Common myeloid progenitor, CD34-positive (primary cell): ENCODE data around the gene F11R.
"Not testable (repeated sequence)": the region's sequence is repeated elsewhere in the genome, so short reads cannot be mapped to it uniquely, and the experiment has no call there.

Experiments used
- CTCF ChIA-PET: fragments of 350-600 bp; sonication (Branson Sonifier 250); formaldehyde crosslinking; loops from one replicate; lab custom pipeline; 2021; ENCODE audit warnings: antibody characterized with exemption; lab: Charles Lee
- POLR2A ChIA-PET: fragments of 350-600 bp; sonication (Branson Sonifier 250); formaldehyde crosslinking; loops from one replicate; lab custom pipeline; 2021; ENCODE audit warnings: antibody characterized with exemption; lab: Charles Lee
- DNase-seq, 3 donors: peaks; one replicate each; pipeline versions ENCODE4 v3.0.0 to v3.0.0-alpha.2; 2013
- H3K27ac ChIP-seq, 2 experiments: 1 replicate in 1 of 2; 2 replicates in 1 of 2; pipeline ENCODE4 v1.7.0; 2013; ENCODE audit warnings: inconsistent platforms in 2 of 2, low read length in 2 of 2, mild to moderate bottlenecking in 2 of 2, low read depth in 1 of 2, moderate library complexity in 1 of 2; ENCODE audit not compliant: severe bottlenecking in 2 of 2, insufficient read depth in 1 of 2, poor library complexity in 1 of 2
- H3K27me3 ChIP-seq, 5 experiments: replicated peaks in 2 of 5; 1 replicate in 3 of 5; 2 replicates in 2 of 5; pipeline versions ENCODE4 v1.6.1 to v1.7.0; 2013; ENCODE audit warnings: low read length in 4 of 5, mild to moderate bottlenecking in 2 of 5, moderate library complexity in 2 of 5, inconsistent platforms in 1 of 5; ENCODE audit not compliant: insufficient read depth in 5 of 5, control insufficient read depth in 4 of 5
- H3K36me3 ChIP-seq, 4 experiments: 1 replicate in 2 of 4; 2 replicates in 2 of 4; pipeline versions ENCODE4 v1.6.1 to v1.7.0; 2013; ENCODE audit warnings: low read length in 3 of 4, control low read depth in 1 of 4, mild to moderate bottlenecking in 1 of 4; ENCODE audit not compliant: control insufficient read depth in 4 of 4, insufficient read depth in 4 of 4
- H3K4me1 ChIP-seq, 4 experiments: 1 replicate in 3 of 4; 2 replicates in 1 of 4; pipeline versions ENCODE4 v1.6.1 to v1.7.1; 2013; ENCODE audit warnings: low read length in 3 of 4, mild to moderate bottlenecking in 3 of 4, control low read depth in 1 of 4, inconsistent platforms in 1 of 4, moderate library complexity in 1 of 4; ENCODE audit not compliant: control insufficient read depth in 4 of 4, insufficient read depth in 4 of 4; ENCODE audit errors: control extremely low read depth in 1 of 4
- H3K4me3 ChIP-seq, 7 experiments: 1 replicate in 4 of 7; 2 replicates in 3 of 7; pipeline versions ENCODE4 v1.5.1 to v1.7.0; 2013; ENCODE audit warnings: mild to moderate bottlenecking in 7 of 7, low read length in 6 of 7, moderate library complexity in 6 of 7, inconsistent platforms in 2 of 7, low read depth in 2 of 7, control low read depth in 1 of 7; ENCODE audit not compliant: insufficient read depth in 4 of 7, control insufficient read depth in 1 of 7; ENCODE audit errors: extremely low read depth in 1 of 7
- H3K9me3 ChIP-seq, 5 experiments: 1 replicate in 4 of 5; 2 replicates in 1 of 5; pipeline versions ENCODE4 v1.6.1 to v1.7.1; 2013; ENCODE audit warnings: low read length in 4 of 5, mild to moderate bottlenecking in 2 of 5, inconsistent platforms in 1 of 5, low read depth in 1 of 5, moderate library complexity in 1 of 5; ENCODE audit not compliant: control insufficient read depth in 4 of 5, insufficient read depth in 2 of 5; ENCODE audit errors: control extremely low read depth in 1 of 5
- WGBS: methylation state at CpG from one replicate; pipeline ENCODE4 v1.1.5; 2013; ENCODE audit not compliant: insufficient coverage; 5-methylcytosine and 5-hydroxymethylcytosine counted together

The F11R gene

DNA sequence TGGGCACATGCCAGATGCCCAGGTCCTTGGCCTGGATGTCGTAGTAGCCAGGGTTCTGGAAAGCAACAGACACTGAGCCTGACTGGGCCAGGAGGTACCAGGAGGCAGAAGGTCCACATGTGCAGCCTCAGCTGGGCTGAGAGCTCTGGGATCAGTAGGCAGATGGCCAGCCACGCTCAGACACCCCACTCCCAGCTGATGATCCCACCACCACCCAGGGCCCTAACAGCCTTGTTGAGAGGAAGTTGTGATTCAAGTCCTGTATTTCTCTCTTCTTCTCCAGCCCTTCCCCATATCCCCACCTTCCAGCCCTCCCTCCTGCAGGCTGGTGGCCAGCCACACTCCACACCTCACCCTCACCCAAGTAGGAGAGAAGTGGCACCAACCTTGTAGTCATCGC is 70.3 kb downstream of the F11R start:
- CTCF ChIA-PET: interaction anchor here (0.9 to 6.5 kb wide), 21 partner anchors 9 to 271 kb away, joined by 3 to 152 read pairs (median 7); partner anchors contain the start of genes CD244 and ITLN1
- 92% methylated on average over 2 of the region's 3 CpGs for WGBS
- Histone ChIP-seq H3K4me3 (no peak overlapping the region), H3K36me3 (no peaks in the 10 kb centered on the region), H3K27me3 (no peaks in the 10 kb centered on the region), H3K27ac (no peak overlapping the region), H3K4me1 (peaks cover 0 to 12% (median 0%) of the 10 kb centered on the region in 4 experiments), H3K9me3 (no peaks in the 10 kb centered on the region)
- no peak for DNase-seq
- POLR2A ChIA-PET: no interaction called here

DNA sequence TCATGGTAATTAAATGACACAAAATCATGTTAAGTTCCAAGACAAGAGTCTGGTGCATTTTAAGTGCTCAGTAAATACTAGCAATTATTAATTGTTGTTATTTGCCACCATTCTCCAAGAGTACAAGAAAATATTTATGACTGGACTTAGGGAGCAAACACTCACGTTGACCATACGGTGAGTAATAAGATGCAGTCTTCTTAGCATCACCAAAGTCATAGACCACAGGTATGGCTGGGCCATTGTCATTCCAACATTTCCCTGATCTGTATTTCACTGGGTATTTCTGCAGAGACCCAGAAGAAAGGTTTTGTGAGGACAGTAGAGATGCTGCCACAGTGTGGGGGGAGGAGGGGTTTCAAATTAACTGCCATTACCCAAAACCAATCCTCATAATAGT is 71.1 kb downstream of the F11R start:
- H3K36me3 ChIP-seq: no peaks in the 10 kb centered on the region
- no peaks in the 10 kb centered on the region for H3K9me3 ChIP-seq
- H3K27me3 ChIP-seq: no peaks in the 10 kb centered on the region
- 100% methylated on average over 2 of the region's 2 CpGs for WGBS
- H3K4me1 ChIP-seq: peaks cover 0 to 12% (median 0%) of the 10 kb centered on the region in 4 experiments
- no peak overlapping the region for H3K4me3 ChIP-seq
- CTCF ChIA-PET: interaction anchor here (2.2 to 6.5 kb wide), 7 partner anchors 8 to 270 kb away, joined by 6 to 152 read pairs (median 48); partner anchors contain the start of gene CD244
- DNase-seq: no peak
- no peak overlapping the region for H3K27ac ChIP-seq
- POLR2A ChIA-PET: no interaction called here

DNA sequence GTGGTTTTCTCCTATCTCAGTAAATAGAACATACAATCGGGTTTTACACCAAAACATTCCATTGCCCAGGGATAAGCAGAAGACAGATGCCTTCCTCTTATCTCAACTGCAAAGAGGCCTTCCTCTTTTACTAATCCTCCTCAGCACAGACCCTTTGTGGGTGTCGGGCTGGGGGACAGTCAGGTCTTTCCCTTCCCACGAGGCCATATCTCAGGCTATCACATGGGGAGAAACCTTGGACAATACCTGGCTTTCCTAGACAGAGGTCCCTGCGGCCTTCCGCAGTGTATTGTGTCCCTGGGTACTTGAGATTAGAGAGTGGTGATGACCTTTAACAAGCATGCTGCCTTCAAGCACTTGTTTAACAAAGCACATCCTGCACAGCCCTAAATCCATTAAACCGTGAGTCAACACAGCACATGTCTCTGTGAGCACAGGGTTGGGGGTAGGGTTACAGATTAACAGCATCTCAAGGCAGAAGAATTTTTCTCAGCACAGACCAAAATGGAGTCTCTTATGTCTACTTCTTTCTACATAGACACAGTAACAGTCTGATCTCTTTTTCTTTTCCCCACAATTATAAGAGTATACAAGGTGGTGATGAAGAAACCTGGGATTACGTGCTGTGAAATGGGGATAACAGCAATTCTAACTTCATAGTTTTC is 71.6 kb downstream of the F11R start:
- WGBS: no CpG with 5 or more reads among the region's 7 CpGs

DNA sequence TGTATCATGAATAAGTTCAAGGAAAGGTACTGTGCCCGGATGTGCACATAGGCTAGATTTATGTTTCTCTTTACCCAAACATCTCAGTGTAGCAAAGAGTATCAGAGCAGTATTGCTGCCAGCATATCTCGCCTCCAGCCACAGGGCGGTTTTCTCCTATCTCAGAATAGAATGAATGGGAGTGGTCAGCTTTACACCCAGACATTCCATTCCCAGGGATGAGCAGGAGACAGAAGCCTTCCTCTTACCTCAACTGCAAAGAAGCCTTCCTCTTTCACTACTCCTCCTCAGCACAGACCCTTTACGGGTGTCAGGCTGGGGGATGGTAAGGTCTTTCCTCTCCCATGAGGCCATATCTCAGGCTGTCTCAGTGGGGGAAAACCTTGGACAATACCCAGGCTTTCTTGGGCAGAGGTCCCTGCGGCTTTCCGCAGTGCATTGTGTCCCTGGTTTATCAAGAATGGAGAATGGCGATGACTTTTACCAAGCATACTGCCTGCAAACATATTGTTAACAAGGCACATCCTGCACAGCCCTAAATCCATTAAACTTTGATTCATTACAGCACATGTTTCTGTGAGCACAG is 73.7 kb downstream of the F11R start:
- CTCF ChIA-PET, H3K27me3 ChIP-seq, H3K27ac ChIP-seq, H3K4me3 ChIP-seq, H3K36me3 ChIP-seq, POLR2A ChIA-PET, DNase-seq, H3K4me1 ChIP-seq, H3K9me3 ChIP-seq: not testable (repeated sequence)
- 94% methylated on average over 3 of the region's 7 CpGs for WGBS

More for the DNA sequence above, 71.6 kb downstream of the F11R start:
- H3K9me3 ChIP-seq, H3K27ac ChIP-seq, H3K36me3 ChIP-seq, H3K4me3 ChIP-seq, POLR2A ChIA-PET, H3K27me3 ChIP-seq: not testable (repeated sequence)
- CTCF ChIA-PET: interaction anchor here (2.3 to 6.5 kb wide), 6 partner anchors 8 to 269 kb away, joined by 10 to 152 read pairs (median 49); partner anchors contain the start of gene CD244
- peaks cover 0 to 12% (median 0%) of the 10 kb centered on the region in 4 experiments for H3K4me1 ChIP-seq
- DNase-seq: peak in 2 of 3 donors; percentile 38 to 68

DNA sequence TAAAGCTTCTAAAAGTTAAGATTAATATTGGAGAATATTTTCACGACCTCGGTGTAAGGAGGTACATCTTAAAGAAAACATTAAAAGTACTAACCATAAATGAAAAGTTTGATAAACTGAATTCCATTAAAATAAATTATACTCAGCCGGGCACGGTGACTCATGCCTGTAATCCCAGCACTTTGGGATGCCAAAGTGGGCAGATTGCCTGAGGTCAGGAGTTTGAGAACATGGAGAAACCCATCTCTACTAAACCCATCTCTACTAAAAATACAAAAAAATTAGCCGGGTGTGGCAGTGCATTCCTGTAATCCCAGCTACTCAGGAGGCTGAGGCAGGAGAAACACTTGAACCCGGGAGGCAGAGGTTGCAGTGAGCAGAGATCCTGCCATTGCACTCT is 75.1 kb downstream of the F11R start:
- no CpG with 5 or more reads among the region's 6 CpGs for WGBS

More for the DNA sequence above, 75.1 kb downstream of the F11R start:
- POLR2A ChIA-PET, H3K27me3 ChIP-seq, DNase-seq, H3K4me1 ChIP-seq, H3K27ac ChIP-seq, H3K9me3 ChIP-seq, H3K4me3 ChIP-seq, H3K36me3 ChIP-seq: not testable (repeated sequence)
- CTCF ChIA-PET: interaction anchor here (1.1 kb wide), 2 partner anchors 8 to 84 kb away, joined by 3 to 5 read pairs; partner anchors contain the start of gene ITLN2
